NCI-H1930 (cell line): ENCODE measurements around the gene ZNF423.

Experiments
- DNase-seq, 2 experiments: peaks; one replicate each; lab custom pipeline; 2025; lab: John Stamatoyannopoulos, UW

Gene ZNF423

DNA sequence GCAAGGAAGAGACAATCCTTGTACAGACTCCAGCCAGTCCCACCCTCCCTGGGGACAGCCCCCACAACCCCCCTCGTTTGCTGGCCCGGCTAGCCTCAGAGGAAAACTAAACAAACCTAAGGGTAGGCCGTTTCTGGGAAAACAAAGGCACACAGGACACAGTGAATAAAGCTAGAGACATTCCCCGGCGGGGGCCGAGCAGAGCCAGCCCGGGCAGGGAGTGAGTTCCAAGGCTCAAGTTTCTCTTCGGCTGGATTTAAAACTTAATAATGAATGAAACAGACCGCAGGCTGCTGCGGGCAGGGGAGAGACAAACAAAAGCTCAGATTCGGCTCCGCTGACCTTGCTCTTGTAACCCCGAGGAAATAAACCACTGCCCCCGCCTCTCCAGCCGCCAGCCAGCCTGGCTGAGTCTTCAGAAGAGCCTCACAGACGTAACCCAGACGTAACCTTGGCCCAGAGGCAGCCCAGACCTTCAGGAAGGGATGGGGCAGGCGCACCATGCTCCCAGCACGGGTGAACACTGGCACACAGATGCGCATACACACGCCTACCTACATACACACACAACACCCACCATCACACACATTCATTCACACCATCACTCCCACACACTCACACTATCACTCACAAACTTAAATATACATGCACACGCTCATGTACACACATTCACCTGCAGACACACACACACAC, 216.0 kb downstream of the ZNF423 start:
- no peak for DNase-seq

DNA sequence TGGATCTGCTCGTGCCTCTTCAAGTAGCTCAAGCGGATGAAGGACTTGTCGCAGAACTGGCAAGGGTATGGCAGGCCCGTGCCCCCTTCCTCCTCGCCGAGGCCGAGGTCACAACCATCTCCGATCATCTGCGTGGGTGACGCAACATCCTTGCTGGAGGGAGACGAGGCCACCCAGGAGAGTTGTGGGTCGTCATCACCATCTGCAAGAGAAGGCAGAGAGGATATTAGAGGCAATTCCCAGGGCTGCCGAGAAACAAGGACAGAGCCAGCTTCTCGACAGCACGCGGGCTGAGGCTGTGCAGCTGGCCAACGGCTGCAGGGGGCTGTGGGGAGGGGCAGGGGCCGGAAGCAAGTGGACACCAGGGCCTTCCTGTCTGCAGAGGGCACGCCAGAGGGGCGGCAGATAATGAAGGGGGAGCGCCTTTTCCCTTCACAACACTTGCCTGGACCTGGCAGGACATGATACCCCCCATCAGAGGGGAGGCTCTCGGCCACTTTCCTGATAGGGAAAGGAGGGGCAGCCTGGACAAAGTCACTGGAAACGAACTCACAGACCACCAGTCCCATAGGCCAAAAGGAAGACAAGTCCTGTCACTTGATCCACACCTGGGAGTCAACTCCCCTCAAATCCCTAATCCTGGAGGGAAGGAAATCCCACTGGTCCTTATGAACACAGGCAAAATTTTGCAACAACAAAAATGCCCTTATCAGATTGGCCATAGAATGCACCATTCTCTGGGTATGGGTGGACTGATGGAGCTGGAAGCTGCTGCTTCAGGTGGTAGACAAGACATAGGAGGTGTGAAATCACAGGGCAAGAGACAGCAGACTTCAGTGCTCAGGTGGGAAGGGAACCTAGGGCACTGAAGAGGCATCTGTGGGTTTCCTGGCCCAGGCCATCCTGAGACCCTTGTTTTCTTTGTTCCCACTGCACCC, 217.0 kb downstream of the ZNF423 start:
- no peak for DNase-seq

DNA sequence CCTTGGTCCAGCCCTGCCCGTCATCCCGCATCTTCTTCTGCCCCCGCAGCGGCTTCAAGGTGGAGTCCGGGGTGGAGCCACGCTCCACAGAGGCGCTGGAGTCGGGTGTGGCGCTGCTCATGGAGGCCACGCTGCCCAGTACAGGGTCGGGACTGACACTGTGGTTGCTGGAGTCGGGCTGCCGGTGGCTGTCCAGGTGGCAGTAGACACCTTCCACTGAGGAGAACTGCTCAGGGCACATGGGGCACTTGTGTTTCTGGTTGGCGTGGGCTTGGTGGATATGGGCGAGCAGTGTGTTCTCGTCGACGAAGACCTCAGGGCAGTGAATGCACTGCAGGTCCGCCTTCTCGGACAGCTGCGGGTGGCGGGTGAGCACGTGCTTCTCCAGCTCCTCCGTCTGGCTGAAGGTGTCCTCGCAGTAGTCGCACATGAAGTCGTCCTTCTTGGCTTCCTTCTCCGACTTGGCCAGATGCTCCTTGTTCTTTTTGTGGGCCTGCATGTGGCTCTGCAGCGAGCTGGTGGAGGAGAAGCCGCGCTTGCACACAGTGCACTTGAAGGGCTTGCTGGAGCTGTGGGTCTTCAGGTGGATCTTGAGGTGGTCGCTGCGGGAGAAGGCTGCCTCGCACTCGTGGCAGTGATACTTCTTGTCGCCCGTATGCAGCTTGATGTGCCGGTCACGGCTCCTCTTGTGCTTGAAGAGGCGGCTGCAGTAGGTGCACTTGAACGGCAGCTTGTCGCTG, 217.8 kb downstream of the ZNF423 start:
- no peak for DNase-seq

DNA sequence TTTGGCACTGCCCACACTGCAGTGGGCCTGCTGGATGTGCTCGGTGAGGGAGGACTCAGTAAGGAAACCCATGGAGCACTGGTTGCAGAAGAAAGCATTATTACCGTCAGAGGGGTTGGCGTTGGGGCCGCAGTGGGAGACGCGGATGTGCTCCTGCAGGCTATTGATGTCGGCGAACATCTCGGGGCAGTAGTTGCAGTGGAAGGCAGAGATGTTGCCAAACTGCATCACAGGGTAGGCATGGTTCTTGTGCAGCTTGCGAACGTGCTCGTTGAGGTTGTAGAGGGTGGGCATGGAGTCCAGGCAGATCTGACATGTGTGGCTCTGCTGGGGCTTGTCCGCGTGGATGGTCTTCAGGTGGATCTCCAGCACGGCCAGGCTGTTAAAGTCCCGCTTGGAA, 218.4 kb downstream of the ZNF423 start:
- DNase-seq = no peak

DNA sequence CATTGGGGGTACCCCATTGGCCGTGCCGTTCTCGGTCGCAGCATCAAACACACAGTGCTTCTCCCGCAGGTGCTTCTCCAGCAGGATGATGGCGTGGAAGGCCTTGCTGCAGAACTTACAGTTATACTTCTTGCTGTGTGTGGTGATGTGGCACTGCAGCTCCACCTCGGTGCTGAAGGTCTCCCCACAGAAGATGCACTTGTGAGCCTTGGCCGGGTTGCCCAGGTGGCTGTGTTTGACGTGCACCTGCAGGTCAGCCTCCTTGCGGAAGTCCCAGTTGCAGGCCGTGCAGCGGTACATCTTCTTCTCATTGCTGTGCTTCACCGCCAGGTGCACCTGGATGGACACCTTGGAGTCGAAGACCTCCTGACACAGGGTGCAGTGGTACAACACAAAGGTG, 219.3 kb downstream of the ZNF423 start:
- no peak for DNase-seq

DNA sequence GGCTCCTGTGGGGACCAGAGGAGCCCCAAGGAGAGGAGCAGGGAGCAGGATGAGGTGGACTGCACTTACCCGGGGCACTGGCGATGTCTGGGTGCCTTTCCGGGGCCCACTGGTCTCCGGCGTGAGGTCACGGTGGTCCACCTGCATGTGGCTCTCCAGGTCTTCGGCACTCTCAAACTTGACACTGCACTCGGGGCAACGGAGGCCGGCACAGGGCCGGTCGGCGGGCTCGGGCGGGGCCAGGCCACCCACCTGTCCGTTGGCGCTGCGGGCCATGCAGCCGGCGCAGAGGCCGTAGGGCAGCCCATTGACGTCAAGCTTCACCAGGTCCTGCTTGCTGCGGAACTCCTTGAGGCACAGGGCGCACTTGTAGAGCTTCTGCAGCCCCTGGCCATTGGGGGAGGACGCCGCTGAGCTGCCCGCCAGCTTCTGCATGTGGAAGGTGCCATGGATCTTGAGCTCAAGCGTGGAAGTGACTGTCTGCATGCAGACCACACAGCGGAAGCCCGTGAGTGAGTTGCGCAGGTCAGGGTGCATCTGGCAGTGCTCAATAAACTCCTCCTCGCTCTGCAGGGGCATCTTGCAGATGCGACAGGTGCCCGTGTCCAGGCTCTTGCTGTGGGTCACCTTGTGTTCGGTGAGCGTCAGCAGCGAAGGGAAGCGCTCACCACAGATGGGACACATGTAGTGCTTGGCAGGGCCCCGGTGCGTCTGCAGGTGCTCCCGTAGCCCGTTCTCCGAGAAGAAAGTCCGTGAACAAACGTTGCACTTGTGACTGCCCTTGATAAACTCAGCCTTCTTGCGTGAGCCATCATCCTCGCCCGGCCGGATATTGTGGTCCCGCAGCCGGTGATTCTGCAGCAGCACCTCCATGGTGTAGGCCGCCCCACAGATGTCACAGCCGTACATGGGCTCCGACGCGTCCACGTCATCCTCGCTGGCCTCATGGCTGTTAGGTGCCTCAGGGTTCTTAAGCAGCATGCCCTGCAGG, 220.0 kb downstream of the ZNF423 start:
- DNase-seq = no peak

DNA sequence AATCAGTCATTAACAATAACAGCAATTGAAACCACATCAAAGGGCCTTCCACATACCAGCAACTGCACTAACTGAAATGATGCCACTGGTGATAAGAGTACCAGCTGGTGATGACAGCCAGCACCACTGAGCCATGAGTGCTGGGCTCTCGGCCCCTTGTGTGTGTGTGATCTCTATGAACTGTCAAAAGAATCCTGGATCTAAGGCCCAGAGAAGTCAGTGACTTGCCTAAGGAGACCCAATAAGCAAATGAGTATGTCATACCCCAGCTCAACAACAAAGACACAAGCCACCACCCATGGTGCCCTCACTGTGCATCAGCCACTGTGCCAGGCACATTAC, 220.9 kb downstream of the ZNF423 start:
- DNase-seq = no peak

DNA sequence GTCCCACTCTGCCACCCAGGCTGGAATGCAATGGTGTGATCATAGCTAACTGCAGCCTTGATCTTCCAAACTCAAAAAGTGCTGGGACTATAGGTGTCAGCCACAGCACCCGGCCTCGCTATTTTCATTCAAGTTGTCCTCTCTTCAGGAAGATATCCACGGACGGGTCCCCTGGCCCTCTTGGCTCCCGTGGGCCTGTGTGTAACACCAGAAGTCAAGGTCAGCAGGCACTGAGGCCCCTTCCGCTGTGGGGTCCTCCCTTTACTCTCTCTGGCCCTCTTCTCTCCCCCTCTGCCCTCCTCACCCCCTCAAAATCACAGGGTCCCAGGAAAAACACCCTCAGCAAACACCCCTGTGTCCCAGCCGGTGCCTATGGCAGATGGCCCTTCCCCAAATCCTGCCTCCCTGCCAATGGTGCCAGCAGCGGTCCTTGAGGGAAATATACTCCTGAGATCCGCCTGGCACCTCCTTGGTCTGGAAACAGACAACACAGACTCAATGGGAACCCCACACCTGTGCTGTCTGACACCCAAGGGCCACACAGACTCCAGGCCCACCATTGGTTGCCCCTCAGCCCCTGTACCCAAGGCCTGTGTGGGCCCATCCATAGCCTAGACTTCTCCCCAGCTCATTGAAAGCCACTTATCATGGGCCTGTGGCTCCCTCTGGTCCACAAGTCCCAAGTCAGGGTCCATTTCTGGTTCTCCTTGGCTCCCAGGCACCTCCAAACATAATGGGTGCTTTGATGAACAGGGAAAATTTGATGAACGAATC, 221.5 kb downstream of the ZNF423 start:
- no peak for DNase-seq

DNA sequence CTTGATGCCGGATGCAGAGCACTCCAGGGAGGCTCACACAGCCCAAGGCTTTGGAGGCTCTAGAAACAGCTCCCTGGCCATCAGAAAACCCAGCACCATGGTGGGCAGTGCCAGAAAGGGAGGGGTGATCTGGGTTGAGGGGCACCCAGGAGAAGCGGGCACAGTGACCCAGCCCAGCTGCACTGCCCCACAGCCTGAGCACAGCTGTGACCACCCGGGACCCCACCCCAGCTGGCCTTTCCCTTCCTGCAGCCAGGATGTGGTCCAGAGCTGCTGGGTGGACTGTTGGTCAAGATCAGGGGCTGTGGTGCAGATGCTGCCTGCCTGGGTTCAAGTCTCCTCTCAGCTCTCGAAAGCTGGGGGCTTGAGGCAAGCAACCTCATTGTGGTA, 223.1 kb downstream of the ZNF423 start:
- DNase-seq = no peak

DNA sequence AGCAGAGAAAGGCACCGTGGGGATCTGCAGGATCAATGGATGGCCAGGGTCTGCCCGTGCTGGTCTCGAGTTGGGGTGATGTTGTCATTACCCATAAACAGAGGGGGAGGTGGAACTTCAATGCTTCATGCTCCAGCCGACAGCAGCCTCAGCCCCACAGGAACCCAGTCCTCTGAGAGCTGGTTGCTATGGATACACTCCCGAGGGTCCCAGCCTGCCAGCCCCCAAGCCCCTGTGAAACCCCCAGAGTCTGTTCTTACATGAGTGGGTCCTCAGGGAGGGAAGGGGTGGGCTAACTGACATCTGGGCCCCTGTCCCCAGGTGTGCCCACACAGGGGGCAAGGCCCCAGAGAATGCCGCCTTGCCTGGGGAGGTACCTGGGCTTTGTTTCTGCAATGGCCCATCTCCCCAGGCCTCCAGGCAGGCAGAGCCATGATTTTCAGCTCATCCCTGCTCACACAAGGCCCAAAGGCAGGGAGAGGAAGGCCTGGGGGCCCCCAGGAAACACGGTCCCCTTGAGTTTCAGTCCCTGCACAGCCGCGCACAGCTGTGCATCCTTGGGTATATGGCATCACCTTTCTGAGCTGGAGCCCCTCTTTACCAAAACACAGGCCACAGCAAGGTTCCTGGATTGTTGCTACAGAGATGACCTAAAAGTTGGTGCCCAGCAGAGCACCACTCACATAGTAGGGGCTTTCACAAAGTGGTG, 223.7 kb downstream of the ZNF423 start:
- DNase-seq = no peak

DNA sequence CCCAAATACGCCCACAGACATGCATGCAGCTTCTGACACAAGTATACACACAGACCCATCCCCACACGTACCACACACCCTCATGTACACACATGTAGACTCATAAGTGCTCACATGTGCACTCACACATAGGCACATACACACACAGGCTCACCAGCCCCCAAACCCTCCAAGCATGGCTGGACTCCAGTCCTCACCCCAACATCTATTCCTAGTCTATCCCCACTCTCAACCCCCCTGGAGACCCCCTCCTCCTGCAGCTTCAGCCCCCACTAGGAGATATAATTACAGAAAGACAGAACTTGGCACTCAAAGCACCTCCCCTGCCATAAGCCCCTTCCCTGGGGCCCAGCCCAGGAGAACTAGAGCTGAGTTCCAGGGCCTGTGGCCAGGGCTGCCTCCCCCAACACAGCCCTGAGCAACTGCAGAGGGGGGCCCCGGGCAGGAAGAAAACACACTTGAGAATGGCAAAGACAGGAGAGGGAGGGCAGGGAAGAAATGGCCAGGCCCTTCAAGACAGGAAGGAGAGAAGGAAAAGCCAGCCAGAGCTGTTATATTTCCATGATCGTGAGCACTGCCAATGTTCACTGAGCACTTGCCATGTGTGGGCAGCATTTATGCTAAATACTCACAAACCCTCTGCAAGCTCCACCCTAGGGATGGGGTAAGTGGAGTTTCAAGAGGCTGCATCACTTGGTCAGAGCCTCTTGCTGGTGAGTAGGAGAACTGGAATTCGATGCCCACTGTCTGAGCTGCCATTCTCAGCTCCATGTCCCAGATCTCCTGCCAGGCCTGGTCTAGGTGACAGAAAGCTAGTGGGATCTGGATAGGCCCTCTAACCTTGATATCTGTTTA, 224.5 kb downstream of the ZNF423 start:
- DNase-seq = no peak

DNA sequence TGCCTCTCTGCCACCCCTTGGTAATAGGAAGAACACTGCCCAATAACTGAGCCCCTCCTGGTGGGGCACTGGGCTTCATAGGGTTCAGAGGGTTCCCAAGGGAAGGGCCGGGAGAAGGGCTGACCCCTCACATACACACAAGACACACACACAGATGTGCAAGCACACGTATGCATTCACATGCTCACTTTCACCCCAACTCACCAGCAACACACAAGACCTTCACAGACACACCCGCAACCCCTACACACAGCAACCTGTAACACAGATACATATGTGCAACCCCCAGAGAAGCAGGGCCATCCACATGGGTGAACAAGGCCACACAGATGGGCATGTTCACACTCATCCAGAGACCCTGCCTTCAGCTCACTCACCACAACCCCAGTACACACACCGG, 225.1 kb downstream of the ZNF423 start:
- DNase-seq = no peak

DNA sequence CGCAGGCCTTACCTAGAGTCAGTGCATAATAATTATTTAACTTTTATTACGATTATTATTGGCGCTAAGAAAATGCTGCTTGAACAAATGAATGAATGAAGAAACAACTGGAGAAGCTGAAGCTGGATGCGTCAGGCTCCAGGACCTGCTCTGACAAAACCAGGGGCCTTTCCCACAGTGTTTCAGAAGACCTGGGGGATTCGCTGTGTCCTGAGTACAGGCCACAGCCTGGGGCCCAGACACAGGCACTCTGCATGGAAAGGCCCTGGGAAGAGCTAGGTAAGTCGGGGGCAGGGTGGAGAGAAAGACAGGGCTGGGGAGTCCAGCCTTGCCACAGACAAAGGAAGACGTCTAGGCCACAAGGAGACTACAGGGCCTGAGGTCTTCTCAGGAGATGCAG, 226.1 kb downstream of the ZNF423 start:
- no peak for DNase-seq

DNA sequence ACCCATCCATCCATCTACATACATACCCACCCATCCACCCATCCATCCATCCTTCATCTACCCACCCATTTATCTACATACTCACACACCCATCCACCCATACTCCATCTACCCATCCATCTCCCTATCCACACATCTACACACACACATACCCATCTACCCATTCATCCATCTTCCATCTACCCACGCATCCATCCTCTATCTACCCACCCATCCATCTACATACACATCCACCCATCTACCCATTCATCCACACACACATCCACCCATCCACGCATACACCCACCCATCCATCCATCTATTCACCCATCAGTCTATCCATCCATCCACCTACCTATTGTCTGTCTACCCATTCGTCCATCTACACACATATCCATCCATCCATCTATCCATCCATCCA, 227.8 kb downstream of the ZNF423 start:
- no peak for DNase-seq

DNA sequence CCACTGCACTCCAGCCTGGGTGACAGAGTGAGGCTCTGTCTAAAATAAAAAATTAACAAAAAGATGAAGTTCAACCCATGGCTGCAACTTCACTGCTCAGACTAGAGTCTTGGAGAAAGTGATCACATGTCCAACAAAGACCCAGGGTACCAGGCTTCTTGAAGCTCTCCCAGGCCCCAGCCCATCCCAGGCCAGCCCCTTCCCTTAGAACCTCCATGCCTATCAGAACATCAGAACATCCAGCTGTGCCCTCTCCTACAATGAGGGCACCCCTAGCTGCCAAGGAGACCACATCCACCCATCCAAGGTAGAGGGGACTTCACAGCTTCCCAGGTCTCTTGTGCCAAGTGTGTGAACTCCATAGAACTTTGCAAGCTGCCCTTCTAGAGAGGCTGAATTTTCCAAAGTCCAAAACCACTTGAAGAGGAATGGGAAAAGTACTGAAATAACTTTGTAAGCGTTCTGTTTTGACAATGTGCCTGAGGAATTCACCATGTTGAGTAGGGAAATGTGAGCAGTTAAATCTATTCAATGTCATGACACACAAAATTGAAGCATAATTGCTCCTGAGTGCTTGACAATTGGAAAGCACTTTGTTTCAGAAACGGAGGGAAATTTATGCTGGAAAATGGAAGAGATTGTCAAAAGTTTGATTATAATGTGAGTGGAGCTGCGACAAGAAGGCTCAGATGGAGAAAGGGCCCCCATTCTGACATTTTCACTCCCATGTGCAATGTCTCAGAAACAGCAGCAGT, 230.4 kb downstream of the ZNF423 start:
- DNase-seq = no peak

DNA sequence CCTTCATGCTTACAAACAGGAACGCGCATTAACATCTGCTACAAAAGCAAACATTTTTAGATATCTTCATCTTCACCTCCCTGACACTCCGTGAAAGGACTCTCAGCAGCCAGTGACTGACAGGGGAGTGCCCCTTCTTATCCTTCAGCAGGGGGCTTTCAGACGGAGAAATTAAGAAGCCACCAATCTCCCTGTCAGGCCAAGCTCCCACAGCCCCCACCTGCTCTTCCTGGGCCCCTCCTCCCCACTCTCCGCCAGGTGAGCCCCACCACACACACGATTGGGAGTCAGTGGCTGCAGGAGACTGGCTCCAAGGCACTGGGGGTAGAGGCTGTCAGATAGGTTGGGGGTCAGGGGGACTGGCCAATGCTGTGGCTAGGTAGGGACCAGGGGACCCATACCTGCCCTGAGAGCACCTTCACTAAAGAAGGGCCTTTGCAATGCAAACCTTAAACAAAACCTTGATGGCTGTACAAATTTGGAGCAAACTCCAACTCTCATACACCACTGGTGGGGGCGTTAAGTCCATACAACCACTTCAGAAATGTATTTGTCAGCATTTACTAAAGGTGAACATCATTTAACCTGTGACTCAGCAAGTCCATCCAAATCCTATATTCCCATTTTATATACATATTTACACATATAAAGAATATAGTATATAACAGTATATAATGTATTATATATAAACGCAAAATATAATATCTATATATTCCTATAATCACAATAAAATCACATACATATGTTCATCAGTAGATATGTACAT, 232.2 kb downstream of the ZNF423 start:
- DNase-seq = no peak
